IMR-90 (cell line): ENCODE measurements around the gene DLX6. TPM values are rescaled to one million over a fixed set of nuclear protein-coding genes. Genes with fewer than 3 reads are reported as not detected.

Experiments
- ATAC-seq: fragments of 200-7000 bp; cut with Tn5 transposase; 2 replicates; pipeline ENCODE4 v1.9.1; 2020; ENCODE audit warnings: low read depth, mild to moderate bottlenecking, moderate library complexity
- BruUV-seq: library from RNA; stranded (reverse); fragments of 400-500 nt; replicated peaks from 2 replicates; lab custom pipeline; 2021; lab: Mats Ljungman, UMichigan
- CTCF ChIA-PET: fragments of 300-600 bp; formaldehyde crosslinking; extraction: SDS; loops from one replicate; lab custom pipeline; 2021; ENCODE audit warnings: antibody characterized with exemption; lab: Yijun Ruan, JAX
- POLR2A ChIA-PET: fragments of 300-600 bp; sonication (Branson Sonifier 250); formaldehyde crosslinking; loops from one replicate; lab custom pipeline; 2022; ENCODE audit warnings: antibody characterized with exemption; ENCODE audit not compliant: unreplicated experiment; lab: Charles Lee
- DNase-seq: peaks from one replicate; pipeline ENCODE4 v3.0.0; 2013
- H2AFZ ChIP-seq: replicated peaks from 2 replicates; pipeline ENCODE3; 2013; ENCODE audit warnings: low read length, mild to moderate bottlenecking; ENCODE audit not compliant: poor library complexity
- H2AK5ac ChIP-seq: 2 replicates; pipeline ENCODE4 v1.6.1; 2013; ENCODE audit warnings: low read depth, low read length, inconsistent platforms
- H2AK9ac ChIP-seq: replicated peaks from 2 replicates; pipeline ENCODE3; 2013; ENCODE audit warnings: mild to moderate bottlenecking, low read depth, low read length, moderate library complexity; ENCODE audit not compliant: poor library complexity
- H2BK120ac ChIP-seq: 2 replicates; pipeline ENCODE4 v1.6.1; 2013; ENCODE audit warnings: low read depth, low read length, inconsistent platforms
- H2BK15ac ChIP-seq: 3 replicates; pipeline ENCODE4 v1.6.1; 2013; ENCODE audit warnings: low read depth, low read length, inconsistent platforms
- H2BK20ac ChIP-seq: 2 replicates; pipeline ENCODE4 v1.6.1; 2013; ENCODE audit warnings: low read depth, mild to moderate bottlenecking, inconsistent platforms, low read length, moderate library complexity
- H2BK5ac ChIP-seq: 2 replicates; pipeline ENCODE4 v1.6.1; 2013; ENCODE audit warnings: mild to moderate bottlenecking, low read depth, low read length, inconsistent platforms; ENCODE audit not compliant: poor library complexity, severe bottlenecking
- H3K14ac ChIP-seq: replicated peaks from 2 replicates; pipeline ENCODE4 v1.6.1; 2013; ENCODE audit warnings: low read depth, low read length, inconsistent platforms
- H3K18ac ChIP-seq: 2 replicates; pipeline ENCODE4 v1.6.1; 2013; ENCODE audit warnings: low read depth, low read length, control low read depth
- H3K23ac ChIP-seq: 2 replicates; pipeline ENCODE4 v1.6.1; 2013; ENCODE audit warnings: low read depth, low read length, inconsistent platforms
- H3K27ac ChIP-seq: 2 replicates; pipeline ENCODE4 v1.5.1; 2013; ENCODE audit warnings: mild to moderate bottlenecking, control low read depth, low read length; ENCODE audit not compliant: insufficient read depth
- H3K27me3 ChIP-seq: 2 replicates; pipeline ENCODE4 v1.6.1; 2013; ENCODE audit warnings: low read length; ENCODE audit not compliant: control insufficient read depth, insufficient read depth
- H3K36me3 ChIP-seq: 2 replicates; pipeline ENCODE4 v1.6.1; 2013; ENCODE audit warnings: low read length, mixed read lengths; ENCODE audit not compliant: control insufficient read depth, insufficient read depth
- H3K4ac ChIP-seq: 2 replicates; pipeline ENCODE4 v1.6.1; 2013; ENCODE audit warnings: low read depth, low read length, inconsistent platforms
- H3K4me1 ChIP-seq: 2 replicates; pipeline ENCODE4 v1.6.1; 2013; ENCODE audit warnings: low read length, mixed read lengths; ENCODE audit not compliant: control insufficient read depth, insufficient read depth
- H3K4me2 ChIP-seq: 2 replicates; pipeline ENCODE4 v1.6.1; 2013; ENCODE audit warnings: low read depth, mild to moderate bottlenecking, control low read depth, low read length, moderate library complexity
- H3K4me3 ChIP-seq: 2 replicates; pipeline ENCODE4 v1.5.1; 2013; ENCODE audit warnings: low read depth, mild to moderate bottlenecking, control low read depth, low read length, moderate library complexity; ENCODE audit not compliant: insufficient read depth
- H3K56ac ChIP-seq: 2 replicates; pipeline ENCODE4 v1.6.1; 2013; ENCODE audit warnings: low read length, inconsistent platforms; ENCODE audit not compliant: insufficient read depth; ENCODE audit errors: extremely low read depth
- H3K79me1 ChIP-seq, 2 experiments: 2 replicates each; pipeline ENCODE4 v1.6.1; 2013; ENCODE audit warnings: low read length in 2 of 2, inconsistent platforms in 1 of 2, low read depth in 1 of 2
- H3K9ac ChIP-seq: 2 replicates; pipeline ENCODE4 v1.6.1; 2013; ENCODE audit warnings: low read depth, low read length, control low read depth
- H3K9me1 ChIP-seq: 2 replicates; pipeline ENCODE4 v1.6.1; 2013; ENCODE audit warnings: low read length, inconsistent platforms; ENCODE audit not compliant: insufficient read depth
- H3K9me3 ChIP-seq: 2 replicates; pipeline ENCODE4 v1.6.1; 2013; ENCODE audit warnings: low read length; ENCODE audit not compliant: control insufficient read depth, insufficient read depth
- H4K20me1 ChIP-seq: 2 replicates; pipeline ENCODE4 v1.6.1; 2013; ENCODE audit warnings: low read length, inconsistent platforms; ENCODE audit not compliant: insufficient read depth
- H4K5ac ChIP-seq: 2 replicates; pipeline ENCODE4 v1.6.1; 2013; ENCODE audit warnings: mild to moderate bottlenecking, low read depth, low read length, control low read depth
- H4K8ac ChIP-seq, 2 experiments: 2 replicates each; pipeline ENCODE4 v1.6.1; 2013; ENCODE audit warnings: low read depth in 2 of 2, low read length in 2 of 2, control low read depth in 1 of 2, inconsistent platforms in 1 of 2
- H4K91ac ChIP-seq: 2 replicates; pipeline ENCODE4 v1.6.1; 2013; ENCODE audit warnings: low read depth, low read length, inconsistent platforms; ENCODE audit not compliant: insufficient read depth
- BHLHE40 ChIP-seq: fragments of 150-350 bp; IDR thresholded peaks from 2 replicates; pipeline ENCODE4 v1.6.1; 2016; ENCODE audit warnings: mild to moderate bottlenecking, low read depth, low read length
- CEBPB ChIP-seq: IDR thresholded peaks from 2 replicates; pipeline ENCODE4 v1.6.1; 2012; ENCODE audit warnings: low read depth, low read length, improper control_type of control experiment
- CHD1 ChIP-seq: IDR thresholded peaks from 2 replicates; pipeline ENCODE4 v1.6.1; 2012; ENCODE audit warnings: low read depth, low read length, improper control_type of control experiment
- CTCF ChIP-seq: conservative IDR thresholded peaks from 2 replicates; pipeline ENCODE4 v1.5.1; 2012; ENCODE audit warnings: mild to moderate bottlenecking, low read depth, low read length, improper control_type of control experiment
- ELK1 ChIP-seq: fragments of 150-350 bp; IDR thresholded peaks from 2 replicates; pipeline ENCODE4 v1.6.1; 2016; ENCODE audit warnings: low read depth, mild to moderate bottlenecking, low read length, moderate library complexity, borderline replicate concordance
- FOS ChIP-seq: fragments of 150-350 bp; IDR thresholded peaks from 2 replicates; pipeline ENCODE4 v1.6.1; 2016; ENCODE audit warnings: low read depth, low read length
- MAFK ChIP-seq: IDR thresholded peaks from 2 replicates; pipeline ENCODE4 v1.6.1; 2012; ENCODE audit warnings: low read depth, low read length, improper control_type of control experiment
- MAZ ChIP-seq: IDR thresholded peaks from 2 replicates; pipeline ENCODE4 v1.6.1; 2012; ENCODE audit warnings: low read depth, mild to moderate bottlenecking, low read length, improper control_type of control experiment, moderate library complexity, borderline replicate concordance
- MXI1 ChIP-seq: IDR thresholded peaks from 2 replicates; pipeline ENCODE4 v1.6.1; 2012; ENCODE audit warnings: low read depth, mild to moderate bottlenecking, low read length, moderate library complexity, borderline replicate concordance
- NFE2L2 ChIP-seq: fragments of 150-350 bp; IDR thresholded peaks from 2 replicates; pipeline ENCODE4 v1.6.1; 2016; ENCODE audit warnings: low read depth, mild to moderate bottlenecking, low read length
- RAD21 ChIP-seq: IDR thresholded peaks from 2 replicates; pipeline ENCODE4 v1.6.1; 2012; ENCODE audit warnings: low read length, improper control_type of control experiment
- RCOR1 ChIP-seq: IDR thresholded peaks from 2 replicates; pipeline ENCODE4 v1.6.1; 2012; ENCODE audit warnings: mild to moderate bottlenecking, low read length, improper control_type of control experiment; ENCODE audit not compliant: insufficient replicate concordance
- RFX5 ChIP-seq: IDR thresholded peaks from 2 replicates; pipeline ENCODE4 v1.8.0; 2012; ENCODE audit warnings: low read depth, mild to moderate bottlenecking, low read length, moderate library complexity
- SMC3 ChIP-seq: fragments of 150-350 bp; IDR thresholded peaks from 2 replicates; pipeline ENCODE4 v1.6.1; 2016; ENCODE audit warnings: low read depth, mild to moderate bottlenecking, antibody characterized with exemption, low read length, moderate library complexity
- USF2 ChIP-seq: fragments of 150-350 bp; IDR thresholded peaks from 2 replicates; pipeline ENCODE4 v1.6.1; 2017; ENCODE audit warnings: mild to moderate bottlenecking, antibody characterized with exemption, low read length, low read depth
- WGBS, 2 experiments: methylation state at CpG; one replicate each; pipeline versions ENCODE4 v1.1.5 to v1.1.7; 2013; ENCODE audit warnings: missing lambda C conversion rate in 2 of 2; ENCODE audit not compliant: insufficient read length in 1 of 2; ENCODE audit errors: extremely low coverage in 2 of 2; 5-methylcytosine and 5-hydroxymethylcytosine counted together
- dilution Hi-C: fragments of 300-500 bp; cut with HindIII; formaldehyde crosslinking; loops from one replicate; pipeline ENCODE4 v1.14.3; 2018; ENCODE audit warnings: low sequenced_read_pairs; ENCODE audit not compliant: unreplicated experiment
- in situ Hi-C: fragments of 300-500 bp; cut with MboI; formaldehyde crosslinking; loops from 3 replicates; pipeline ENCODE4 v1.14.3; 2019; ENCODE audit warnings: low sequenced_read_pairs, inconsistent platforms, mixed read lengths
- intact Hi-C: fragments of 100-400 bp; cut with micrococcal nuclease; formaldehyde crosslinking; loops from 2 replicates; pipeline ENCODE4 v1.10.0; 2022
- polyA plus RNA-seq, 3 experiments: library from polyadenylated mRNA; depleted of rRNA; stranded (reverse); fragments of >200 nt; gene quantifications; 2 replicates each; pipeline ENCODE4 v1.2.3, GENCODE V29; 2012; ENCODE audit warnings: low replicate concordance in 1 of 3
- total RNA-seq: library from RNA; depleted of rRNA; stranded (reverse); fragments of >200 nt; gene quantifications from 2 replicates; pipeline ENCODE4 v1.2.3, GENCODE V29; 2012

The DLX6 gene
- total and polyA plus RNA-seq, 2 of the 4 experiments (the other 2 are of a cell fraction): not detected

GRCh38 chr7:97001221-97001620, 4.1 kb upstream of the DLX6 start:
- no peak for ATAC-seq
- no CpG with 5 or more reads among the region's 3 CpGs for WGBS, 2 experiments
- H2BK5ac ChIP-seq: no peak overlapping the region
- H3K79me1 ChIP-seq: no peaks in the 10 kb centered on the region
- H3K4me1 ChIP-seq: no peaks in the 10 kb centered on the region
- H2AK9ac ChIP-seq: no peak overlapping the region
- no TSS peak for BruUV-seq
- no peak for DNase-seq
- no peak overlapping the region for H4K5ac ChIP-seq
- no peak overlapping the region for H3K14ac ChIP-seq
- H2AK5ac ChIP-seq: no peak overlapping the region
- H3K36me3 ChIP-seq: no peaks in the 10 kb centered on the region
- no peaks in the 10 kb centered on the region; the same call in 1 of the 2 replicates for H3K9me3 ChIP-seq
- H3K56ac ChIP-seq: no peak overlapping the region
- no peak overlapping the region for H3K23ac ChIP-seq
- peaks cover 81% of the 10 kb centered on the region for H3K27me3 ChIP-seq
- no peaks in the 10 kb centered on the region for H4K20me1 ChIP-seq
- intact Hi-C loops: no loop called here
- in situ Hi-C loops: no loop called here
- no peaks in the 10 kb centered on the region for H3K9me1 ChIP-seq
- no peak for TF ChIP-seq BHLHE40
- TF ChIP-seq FOS: no peak
- TF ChIP-seq CHD1: no peak
- no peak for TF ChIP-seq SMC3
- no peak for TF ChIP-seq CEBPB
- no peak for TF ChIP-seq NFE2L2
- no peak for TF ChIP-seq ELK1
- TF ChIP-seq MXI1: no peak
- TF ChIP-seq USF2: no peak
- TF ChIP-seq RAD21: no peak
- no peak for TF ChIP-seq RCOR1
- TF ChIP-seq CTCF: no peak
- TF ChIP-seq MAFK: no peak
- no peak for TF ChIP-seq RFX5
- no peak for TF ChIP-seq MAZ
- no peak overlapping the region for H2BK15ac ChIP-seq
- H3K18ac ChIP-seq: no peak overlapping the region
- no peak overlapping the region for H3K4ac ChIP-seq
- no peak overlapping the region for H2AFZ ChIP-seq
- H4K8ac ChIP-seq: no peak overlapping the region
- no peak overlapping the region for H3K27ac ChIP-seq
- H2BK20ac ChIP-seq: no peak overlapping the region
- no peak overlapping the region for H2BK120ac ChIP-seq
- H3K9ac ChIP-seq: no peak overlapping the region
- CTCF ChIA-PET: no interaction called here
- POLR2A ChIA-PET: no interaction called here
- H3K4me3 ChIP-seq: no peak overlapping the region
- dilution Hi-C loops: no loop called here
- no peak overlapping the region for H4K91ac ChIP-seq
- H3K4me2 ChIP-seq: no peak overlapping the region
